ENCODE data around the gene PRAME. TPM values are rescaled to one million over a fixed set of nuclear protein-coding genes. Genes with fewer than 3 reads are reported as not detected.

PRAME gene
- total and polyA plus RNA-seq, 5 donors from 2014 or later: not detected

GRCh38 chr22:22565981-22566380, 6.9 kb upstream of the PRAME start:
- Histone ChIP-seq H3K27ac (ENCODE audit: insufficient read depth, low read length, poor library complexity, severe bottlenecking) (no peak overlapping the region), H3K9me3 (ENCODE audit: control insufficient read depth in 2 of 2, low read length in 2 of 2) (no peaks in the 10 kb centered on the region), H3K27me3 (ENCODE audit: control insufficient read depth, insufficient read depth, low read length) (no peaks in the 10 kb centered on the region), H3K4me1 (ENCODE audit: control insufficient read depth, insufficient read depth, low read length, poor library complexity, severe bottlenecking) (no peaks in the 10 kb centered on the region), H3K36me3 (ENCODE audit: control insufficient read depth, insufficient read depth, low read length) (no peaks in the 10 kb centered on the region), H3K4me3 (ENCODE audit: low read depth, low read length) (no peak overlapping the region)
- no peak for ATAC-seq (ENCODE audit: low read depth in 2 of 2)
- no peak overlapping the region for H3K27ac Mint-ChIP-seq
- H3K36me3 Mint-ChIP-seq: no peaks in the 10 kb centered on the region
- DNase-seq: no peak
- peaks cover 11% of the 10 kb centered on the region for H3K27me3 Mint-ChIP-seq
- no peaks in the 10 kb centered on the region for H3K4me1 Mint-ChIP-seq
- H3K9me3 Mint-ChIP-seq: peaks cover 0 to 2% (median 0%) of the 10 kb centered on the region in 7 donors
- no peak overlapping the region for H3K4me3 Mint-ChIP-seq

- H3K4me1 ChIP-seq (ENCODE audit: control insufficient read depth, insufficient read depth, low read length, poor library complexity, severe bottlenecking): no peaks in the 10 kb centered on the region
- no peak for ATAC-seq (ENCODE audit: low read depth in 2 of 2)
- H3K36me3 Mint-ChIP-seq: no peaks in the 10 kb centered on the region
- H3K4me3 Mint-ChIP-seq: no peak overlapping the region
- no peak overlapping the region for H3K27ac ChIP-seq (ENCODE audit: insufficient read depth, low read length, poor library complexity, severe bottlenecking)
- H3K36me3 ChIP-seq (ENCODE audit: control insufficient read depth, insufficient read depth, low read length): no peaks in the 10 kb centered on the region
- no peak overlapping the region for H3K27ac Mint-ChIP-seq
- peaks cover 0 to 2% (median 0%) of the 10 kb centered on the region in 4 donors for H3K4me1 Mint-ChIP-seq
- no peaks in the 10 kb centered on the region for H3K9me3 Mint-ChIP-seq
- no peaks in the 10 kb centered on the region for H3K27me3 Mint-ChIP-seq
- H3K4me3 ChIP-seq (ENCODE audit: low read depth, low read length): no peak overlapping the region
- no peak for DNase-seq
- no peaks in the 10 kb centered on the region for H3K27me3 ChIP-seq (ENCODE audit: control insufficient read depth, insufficient read depth, low read length)
- no peaks in the 10 kb centered on the region for H3K9me3 ChIP-seq (ENCODE audit: control insufficient read depth in 2 of 2, low read length in 2 of 2)
Observed at GRCh38 chr22:22558071-22558971, 744 bp downstream of the PRAME start.

GRCh38 chr22:22556995-22557925, 1.8 kb downstream of the PRAME start:
- Histone ChIP-seq H3K27me3 (ENCODE audit: control insufficient read depth, insufficient read depth, low read length) (no peaks in the 10 kb centered on the region), H3K9me3 (ENCODE audit: control insufficient read depth in 2 of 2, low read length in 2 of 2) (no peaks in the 10 kb centered on the region), H3K4me3 (ENCODE audit: low read depth, low read length) (no peak overlapping the region), H3K36me3 (ENCODE audit: control insufficient read depth, insufficient read depth, low read length) (no peaks in the 10 kb centered on the region), H3K27ac (ENCODE audit: insufficient read depth, low read length, poor library complexity, severe bottlenecking) (no peak overlapping the region), H3K4me1 (ENCODE audit: control insufficient read depth, insufficient read depth, low read length, poor library complexity, severe bottlenecking) (no peaks in the 10 kb centered on the region)
- H3K27ac Mint-ChIP-seq: no peak overlapping the region
- H3K4me3 Mint-ChIP-seq: no peak overlapping the region
- H3K27me3 Mint-ChIP-seq: peaks cover 5% of the 10 kb centered on the region
- H3K36me3 Mint-ChIP-seq: no peaks in the 10 kb centered on the region
- ATAC-seq (ENCODE audit: low read depth in 2 of 2) (no peak), DNase-seq (no peak)
- H3K4me1 Mint-ChIP-seq: peaks cover 0 to 2% (median 0%) of the 10 kb centered on the region in 4 donors
- H3K9me3 Mint-ChIP-seq: no peaks in the 10 kb centered on the region

- Mint-ChIP-seq H3K27ac (no peak overlapping the region), H3K9me3 (no peaks in the 10 kb centered on the region), H3K4me3 (no peak overlapping the region), H3K4me1 (peaks cover 0 to 2% (median 0%) of the 10 kb centered on the region in 4 donors), H3K27me3 (peaks cover 5% of the 10 kb centered on the region), H3K36me3 (no peaks in the 10 kb centered on the region)
- Histone ChIP-seq H3K4me1 (ENCODE audit: control insufficient read depth, insufficient read depth, low read length, poor library complexity, severe bottlenecking) (no peaks in the 10 kb centered on the region), H3K4me3 (ENCODE audit: low read depth, low read length) (no peak overlapping the region), H3K36me3 (ENCODE audit: control insufficient read depth, insufficient read depth, low read length) (no peaks in the 10 kb centered on the region), H3K27me3 (ENCODE audit: control insufficient read depth, insufficient read depth, low read length) (no peaks in the 10 kb centered on the region), H3K9me3 (ENCODE audit: control insufficient read depth in 2 of 2, low read length in 2 of 2) (no peaks in the 10 kb centered on the region), H3K27ac (ENCODE audit: insufficient read depth, low read length, poor library complexity, severe bottlenecking) (no peak overlapping the region)
- ATAC-seq (ENCODE audit: low read depth in 2 of 2) (no peak), DNase-seq (no peak)
Observed at GRCh38 chr22:22556578-22556977, 2.5 kb downstream of the PRAME start.

GRCh38 chr22:22555596-22555995, 3.5 kb downstream of the PRAME start:
- H3K27ac Mint-ChIP-seq: no peak overlapping the region
- no peak overlapping the region for H3K27ac ChIP-seq (ENCODE audit: insufficient read depth, low read length, poor library complexity, severe bottlenecking)

GRCh38 chr22:22554587-22555284, 4.3 kb downstream of the PRAME start:
- no peak for ATAC-seq (ENCODE audit: low read depth in 2 of 2)
- H3K9me3 ChIP-seq (ENCODE audit: control insufficient read depth in 2 of 2, low read length in 2 of 2): no peaks in the 10 kb centered on the region
- no peaks in the 10 kb centered on the region for H3K36me3 Mint-ChIP-seq
- H3K4me3 Mint-ChIP-seq: no peak overlapping the region
- no peaks in the 10 kb centered on the region for H3K27me3 ChIP-seq (ENCODE audit: control insufficient read depth, insufficient read depth, low read length)
- no peak for DNase-seq
- H3K27ac Mint-ChIP-seq: no peak overlapping the region
- no peaks in the 10 kb centered on the region for H3K36me3 ChIP-seq (ENCODE audit: control insufficient read depth, insufficient read depth, low read length)
- H3K27ac ChIP-seq (ENCODE audit: insufficient read depth, low read length, poor library complexity, severe bottlenecking): no peak overlapping the region
- no peaks in the 10 kb centered on the region for H3K4me1 ChIP-seq (ENCODE audit: control insufficient read depth, insufficient read depth, low read length, poor library complexity, severe bottlenecking)
- peaks cover 0 to 2% (median 0%) of the 10 kb centered on the region in 4 donors for H3K4me1 Mint-ChIP-seq
- peaks cover 5% of the 10 kb centered on the region for H3K27me3 Mint-ChIP-seq
- H3K9me3 Mint-ChIP-seq: no peaks in the 10 kb centered on the region
- no peak overlapping the region for H3K4me3 ChIP-seq (ENCODE audit: low read depth, low read length)

More at GRCh38 chr22:22555596-22555995, 3.5 kb downstream of the PRAME start:
- Histone ChIP-seq H3K9me3 (ENCODE audit: control insufficient read depth in 2 of 2, low read length in 2 of 2) (no peaks in the 10 kb centered on the region), H3K4me3 (ENCODE audit: low read depth, low read length) (no peak overlapping the region), H3K36me3 (ENCODE audit: control insufficient read depth, insufficient read depth, low read length) (no peaks in the 10 kb centered on the region), H3K27me3 (ENCODE audit: control insufficient read depth, insufficient read depth, low read length) (no peaks in the 10 kb centered on the region), H3K4me1 (ENCODE audit: control insufficient read depth, insufficient read depth, low read length, poor library complexity, severe bottlenecking) (no peaks in the 10 kb centered on the region)
- peaks cover 0 to 2% (median 0%) of the 10 kb centered on the region in 4 donors for H3K4me1 Mint-ChIP-seq
- no peaks in the 10 kb centered on the region for H3K9me3 Mint-ChIP-seq
- ATAC-seq (ENCODE audit: low read depth in 2 of 2) (no peak), DNase-seq (no peak)
- no peaks in the 10 kb centered on the region for H3K36me3 Mint-ChIP-seq
- H3K4me3 Mint-ChIP-seq: no peak overlapping the region
- H3K27me3 Mint-ChIP-seq: peaks cover 5% of the 10 kb centered on the region

- Mint-ChIP-seq H3K27me3 (peaks cover 5% of the 10 kb centered on the region), H3K9me3 (no peaks in the 10 kb centered on the region), H3K4me1 (no peaks in the 10 kb centered on the region), H3K4me3 (no peak overlapping the region), H3K27ac (no peak overlapping the region), H3K36me3 (no peaks in the 10 kb centered on the region)
- no peak for DNase-seq
- Histone ChIP-seq H3K4me3 (ENCODE audit: low read depth, low read length) (no peak overlapping the region), H3K27me3 (ENCODE audit: control insufficient read depth, insufficient read depth, low read length) (no peaks in the 10 kb centered on the region), H3K4me1 (ENCODE audit: control insufficient read depth, insufficient read depth, low read length, poor library complexity, severe bottlenecking) (no peaks in the 10 kb centered on the region), H3K36me3 (ENCODE audit: control insufficient read depth, insufficient read depth, low read length) (no peaks in the 10 kb centered on the region), H3K27ac (ENCODE audit: insufficient read depth, low read length, poor library complexity, severe bottlenecking) (no peak overlapping the region), H3K9me3 (ENCODE audit: control insufficient read depth in 2 of 2, low read length in 2 of 2) (no peaks in the 10 kb centered on the region)
- no peak for ATAC-seq (ENCODE audit: low read depth in 2 of 2)
Observed at GRCh38 chr22:22553735-22554586, 5.1 kb downstream of the PRAME start.

Measured in CD4-positive, CD25-positive, alpha-beta regulatory T cell (primary cell).